MM.1S (cell line): ENCODE results near the gene ARL8B.

Experiments used
- CTCF ChIP-seq: fragments of 300-600 bp; sonication (generic); IDR thresholded peaks from 2 replicates; pipeline ENCODE4 v1.5.1; 2016; ENCODE audit warnings: antibody characterized with exemption, low read length, mixed read lengths
- EZH2 ChIP-seq: fragments of 300-600 bp; sonication (generic); optimal IDR thresholded peaks from 2 replicates; pipeline ENCODE3; 2017; ENCODE audit warnings: low read depth, mild to moderate bottlenecking, antibody characterized with exemption, low read length, mixed read lengths
- EZH2phosphoT487 ChIP-seq: fragments of 300-600 bp; sonication (generic); IDR thresholded peaks from 2 replicates; pipeline ENCODE4 v1.6.1; 2018; ENCODE audit warnings: antibody characterized with exemption, low read length

GRCh38 chr3:5220667-5221431 lies 98.8 kb downstream of the ARL8B start:
- TF ChIP-seq CTCF (no peak), EZH2phosphoT487 (no peak), EZH2 (no peak)
